ENCODE measurements around the gene IGSF8.
A peak's percentile ranks its signal among the peaks of the same experiment; 100 is the strongest.
"Not testable (repeated sequence)": the region's sequence is repeated elsewhere in the genome, so short reads cannot be mapped to it uniquely, and the experiment has no call there.

Gene IGSF8

DNA sequence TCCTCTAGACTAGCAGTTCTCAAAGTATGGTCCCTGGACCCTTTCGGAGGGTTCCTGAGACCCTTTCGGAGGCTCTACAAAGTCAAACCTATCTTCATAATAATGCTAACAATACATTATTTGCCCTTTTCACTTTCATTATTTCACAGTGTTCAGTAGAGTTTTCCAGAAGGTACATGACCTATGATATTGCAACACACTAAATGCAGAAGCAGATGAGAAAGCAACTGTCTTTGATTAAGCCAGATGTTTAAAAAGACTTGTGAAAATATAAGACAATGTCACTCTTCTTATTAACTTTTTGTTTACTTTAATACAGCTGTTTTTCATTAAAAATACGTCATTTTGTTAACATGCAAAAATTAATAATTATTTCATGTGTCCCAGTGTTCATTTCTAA, 34.3 kb downstream of the IGSF8 start:
- no peak for DNase-seq

DNA sequence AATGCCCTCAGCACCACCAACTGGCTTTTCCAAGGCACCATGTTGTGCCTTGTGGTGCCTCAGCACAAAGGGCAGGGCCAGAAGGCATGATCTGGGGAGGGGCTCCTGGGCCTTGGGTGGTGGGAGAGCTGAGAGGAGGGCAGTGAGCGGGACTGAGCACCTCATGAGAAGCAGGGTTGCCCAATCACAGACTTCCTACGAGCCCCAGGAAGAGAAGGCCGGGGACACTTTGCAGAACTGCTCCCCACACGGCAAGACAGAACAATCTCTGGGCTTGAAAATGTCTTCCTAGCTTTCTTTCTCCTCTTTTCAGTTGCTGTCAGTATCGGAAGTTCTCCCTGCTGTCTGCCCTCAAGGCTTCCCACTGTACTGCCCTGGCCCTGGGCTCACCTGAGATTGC, 35.2 kb downstream of the IGSF8 start:
- no peak for DNase-seq

DNA sequence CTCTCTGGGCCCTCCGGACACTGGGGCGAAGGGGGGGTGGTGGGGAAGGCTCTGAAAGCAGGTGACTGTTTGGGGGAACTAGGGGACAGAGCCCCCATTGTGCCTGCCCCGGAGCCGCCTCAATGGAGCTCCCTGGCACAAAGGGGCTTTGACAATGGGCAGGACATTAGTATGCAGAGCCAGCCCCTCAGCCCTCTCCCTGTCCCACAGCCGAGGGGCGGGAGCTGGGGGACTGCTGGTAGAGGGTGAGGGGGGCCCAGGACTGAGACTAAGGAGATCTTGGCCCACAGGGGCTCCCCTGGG, 36.2 kb downstream of the IGSF8 start:
- DNase-seq, result no peak

DNA sequence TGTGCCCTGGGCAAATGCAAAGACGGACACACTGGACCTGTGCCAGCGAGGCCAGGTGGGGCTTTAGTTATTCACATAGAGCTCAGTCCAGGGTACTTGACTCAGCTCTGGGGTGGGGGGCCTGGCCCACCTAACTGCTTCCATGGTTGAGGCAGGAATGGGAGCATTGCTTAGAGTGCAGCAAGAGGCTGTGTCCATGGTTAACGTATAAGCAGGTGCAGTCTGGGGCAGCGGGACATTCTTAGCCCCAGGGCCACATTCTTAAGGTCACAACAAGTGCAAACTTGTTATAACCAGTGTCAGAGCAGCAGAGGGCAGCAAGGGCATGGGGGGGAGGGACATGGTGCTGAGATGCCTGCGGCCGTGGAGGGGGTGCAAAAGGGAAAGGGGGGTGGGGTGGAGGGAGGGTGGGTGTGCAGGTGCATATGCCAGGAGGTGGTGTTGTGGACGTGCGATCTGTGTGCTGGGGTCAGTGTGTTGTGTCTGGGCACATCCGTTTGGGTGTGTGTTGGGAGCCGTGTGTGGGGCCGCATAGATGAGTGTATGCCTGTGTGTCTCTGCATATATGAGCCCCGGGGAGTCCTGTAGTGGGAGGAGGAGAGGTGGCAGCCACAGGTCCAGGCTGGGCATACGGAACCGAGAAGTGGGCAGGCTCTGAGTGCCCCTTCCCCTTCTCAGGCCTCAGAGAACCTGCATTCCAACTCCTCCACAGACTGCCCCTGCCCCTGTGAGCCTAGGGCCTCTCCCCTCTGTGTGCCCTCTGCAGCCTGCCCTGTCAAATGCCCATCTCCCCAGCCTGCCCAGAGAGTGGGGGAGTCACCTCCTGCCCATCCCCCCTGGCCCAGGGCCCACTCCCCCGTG, 36.8 kb downstream of the IGSF8 start:
- no peak for DNase-seq

DNA sequence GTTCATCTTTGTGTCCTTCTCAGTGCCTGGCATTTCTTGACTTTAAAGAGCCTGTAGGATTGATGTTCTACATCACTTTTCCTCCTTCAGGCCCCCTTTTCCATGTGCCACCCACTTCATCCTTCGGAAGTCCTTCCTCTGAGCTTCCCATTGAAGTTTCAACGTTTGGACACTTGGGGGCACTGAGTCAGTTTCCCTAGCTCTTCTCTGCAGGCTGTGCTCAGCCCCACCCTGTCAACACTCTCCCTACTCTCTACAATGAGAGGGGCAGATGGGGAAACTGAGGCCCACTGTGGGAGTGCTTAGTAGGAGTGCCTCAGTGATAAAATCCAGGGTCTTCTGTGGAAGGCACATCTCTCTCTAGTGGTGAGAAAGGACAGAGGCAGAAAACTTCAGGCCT, 40.3 kb downstream of the IGSF8 start:
- DNase-seq, result no peak

DNA sequence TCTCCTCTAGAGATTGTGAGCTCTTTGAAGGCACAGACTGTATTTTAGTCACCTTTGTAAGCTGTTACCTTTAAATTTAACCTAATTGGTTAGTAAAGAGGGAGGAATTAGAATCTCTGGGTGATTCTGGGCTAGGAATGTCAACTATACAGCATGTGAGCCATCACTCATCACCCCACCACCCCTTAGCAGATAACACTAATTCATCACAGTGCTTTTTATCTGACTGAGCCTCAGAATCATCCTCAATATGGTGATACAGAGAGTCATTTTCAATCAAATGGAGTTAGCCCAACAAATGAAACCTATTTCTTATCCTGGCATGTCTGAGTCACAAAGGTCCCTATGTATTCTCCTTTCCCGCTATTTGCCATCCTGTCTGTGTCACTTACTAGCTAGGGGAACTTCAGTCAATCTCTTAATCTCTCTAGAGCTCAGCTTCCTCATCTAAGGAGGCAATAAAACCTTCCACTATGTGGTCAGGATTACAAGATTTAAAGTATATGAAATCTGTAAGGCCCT, 41.7 kb downstream of the IGSF8 start:
- no peak for DNase-seq

DNA sequence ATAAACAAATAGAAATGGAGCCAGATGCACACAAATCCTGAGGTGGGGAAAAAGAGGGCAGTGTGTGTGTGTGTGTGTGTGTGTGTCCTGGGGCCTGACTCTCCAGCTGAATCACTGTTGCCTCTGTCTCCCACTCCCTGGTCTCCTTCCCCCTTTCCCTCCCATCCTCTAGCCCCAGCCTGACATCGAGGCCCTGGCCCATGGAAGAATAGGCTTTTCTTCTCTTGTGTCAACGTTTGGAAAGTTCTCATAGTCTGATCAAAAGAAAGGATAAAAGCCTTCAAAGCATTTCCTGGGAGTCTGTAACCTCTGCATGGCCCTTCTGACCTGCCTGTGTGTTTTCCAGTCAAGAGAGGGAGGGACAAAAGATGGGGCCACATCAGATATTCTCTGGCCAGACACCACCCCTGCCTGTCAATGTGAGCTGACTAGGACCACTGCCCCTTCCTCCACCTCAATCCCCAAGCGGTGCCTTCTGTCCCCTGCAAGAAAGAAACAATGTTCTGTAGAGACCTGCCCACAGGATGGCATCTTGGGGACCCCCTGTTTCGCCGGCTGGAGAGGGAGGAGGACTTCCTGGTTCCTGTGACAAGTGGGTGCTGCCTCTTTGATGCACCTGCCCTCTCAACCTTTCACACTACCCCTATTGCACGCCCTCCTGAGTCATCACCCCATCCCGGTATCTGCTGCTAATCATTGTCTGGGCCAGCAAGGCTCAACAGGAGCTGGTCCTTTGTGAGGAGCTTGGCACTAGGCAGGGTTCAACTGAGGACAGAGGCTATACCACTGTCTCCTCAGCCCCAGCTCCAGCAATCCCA, 44.7 kb downstream of the IGSF8 start:
- DNase-seq, result no peak

DNA sequence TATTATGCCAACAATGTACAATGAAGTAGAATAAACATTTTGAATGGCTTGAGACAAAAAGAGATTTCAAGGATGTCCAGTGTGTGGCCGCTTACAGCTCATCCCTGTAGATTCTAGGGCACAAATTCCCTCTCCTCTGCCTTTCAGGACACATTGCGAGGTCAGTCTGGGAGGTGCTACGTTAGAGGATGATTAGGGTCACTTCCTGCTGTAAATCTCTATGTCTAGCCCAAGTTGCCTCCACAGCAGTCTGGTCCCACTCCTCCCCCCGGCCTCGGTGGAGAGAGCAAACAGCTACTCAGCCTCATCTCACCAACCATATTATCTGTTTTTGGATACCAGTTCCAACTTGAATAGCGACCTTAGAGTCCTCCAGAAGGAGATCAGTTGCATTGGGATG, 45.5 kb downstream of the IGSF8 start:
- DNase-seq, result no peak

DNA sequence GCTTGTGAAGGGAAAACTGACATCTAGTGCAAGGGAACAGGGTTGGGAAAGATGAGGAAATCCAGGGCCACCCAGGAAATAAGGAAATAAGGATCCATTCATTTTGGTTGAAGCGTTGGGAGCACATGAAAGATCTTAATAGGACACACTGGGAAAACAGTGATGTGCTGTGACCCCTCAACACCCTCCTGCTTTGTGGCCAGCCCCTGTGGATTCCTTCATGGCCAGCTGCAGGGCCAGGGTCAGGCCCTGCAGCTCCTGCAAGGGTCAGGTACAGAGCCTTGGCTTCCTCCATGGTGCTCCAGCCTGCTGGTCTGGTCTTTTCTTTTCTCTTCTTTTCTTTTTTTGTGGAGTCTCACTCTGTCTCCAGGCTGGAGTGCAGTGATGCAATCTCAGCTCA, 47.8 kb downstream of the IGSF8 start:
- DNase-seq, result no peak

DNA sequence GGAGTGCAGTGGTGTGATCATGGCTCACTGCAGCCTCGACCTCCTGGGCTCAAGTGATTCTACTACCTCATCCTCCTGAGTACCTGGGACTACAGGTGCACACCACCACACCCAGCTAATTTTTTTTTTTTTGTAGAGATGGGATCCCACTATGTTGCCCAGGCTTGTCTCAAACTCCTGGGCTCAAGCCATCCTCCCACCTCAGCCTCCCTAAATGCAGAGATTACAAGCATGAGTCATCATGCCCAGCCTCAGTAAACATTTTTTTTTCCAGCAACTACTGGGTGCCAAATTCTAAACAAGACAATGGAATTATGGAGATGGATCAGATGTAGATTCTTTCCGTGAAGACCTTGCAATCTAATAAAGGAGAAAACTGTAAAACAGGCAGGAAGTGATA, 48.2 kb downstream of the IGSF8 start:
- not testable (repeated sequence) for DNase-seq

DNA sequence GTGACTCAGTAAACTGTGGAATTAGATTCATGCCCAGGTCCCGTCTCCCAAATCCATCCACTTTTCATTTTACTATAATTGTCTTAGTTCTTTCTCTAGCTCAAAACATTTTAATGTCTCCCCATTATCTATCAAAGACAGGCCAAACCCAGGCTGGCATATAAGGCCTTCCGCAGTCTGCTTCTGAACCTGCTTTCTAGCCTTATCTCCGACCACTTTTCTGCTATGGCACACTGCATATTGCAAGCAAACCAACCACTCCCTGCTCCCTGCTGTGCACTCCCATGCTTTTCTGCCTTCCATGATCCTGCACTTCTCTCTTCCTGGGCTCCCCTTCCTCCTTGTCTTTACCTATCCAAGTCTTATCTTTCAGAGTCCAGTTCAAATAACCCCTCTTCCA, 49.3 kb downstream of the IGSF8 start:
- DNase-seq, result no peak

DNA sequence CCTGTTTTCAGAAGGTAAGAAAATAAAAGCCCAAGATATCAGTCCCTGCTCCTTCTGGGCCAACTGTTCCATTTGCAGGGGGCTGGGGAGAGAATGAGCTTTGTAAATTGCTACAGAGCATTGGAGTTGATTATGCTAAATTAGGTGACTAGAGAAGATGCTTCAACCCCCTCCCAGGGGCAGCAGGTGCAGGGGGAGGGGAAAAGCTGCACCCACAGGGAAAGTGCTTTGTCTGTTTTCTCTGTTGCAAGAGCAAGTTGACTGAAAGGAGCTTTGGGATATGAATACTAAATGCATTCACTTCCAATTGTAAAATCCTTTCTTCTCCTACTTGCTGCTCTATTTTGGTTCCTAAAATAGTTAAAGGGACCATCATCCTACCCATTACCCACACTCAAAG, 50.1 kb downstream of the IGSF8 start:
- DNase-seq, result no peak

DNA sequence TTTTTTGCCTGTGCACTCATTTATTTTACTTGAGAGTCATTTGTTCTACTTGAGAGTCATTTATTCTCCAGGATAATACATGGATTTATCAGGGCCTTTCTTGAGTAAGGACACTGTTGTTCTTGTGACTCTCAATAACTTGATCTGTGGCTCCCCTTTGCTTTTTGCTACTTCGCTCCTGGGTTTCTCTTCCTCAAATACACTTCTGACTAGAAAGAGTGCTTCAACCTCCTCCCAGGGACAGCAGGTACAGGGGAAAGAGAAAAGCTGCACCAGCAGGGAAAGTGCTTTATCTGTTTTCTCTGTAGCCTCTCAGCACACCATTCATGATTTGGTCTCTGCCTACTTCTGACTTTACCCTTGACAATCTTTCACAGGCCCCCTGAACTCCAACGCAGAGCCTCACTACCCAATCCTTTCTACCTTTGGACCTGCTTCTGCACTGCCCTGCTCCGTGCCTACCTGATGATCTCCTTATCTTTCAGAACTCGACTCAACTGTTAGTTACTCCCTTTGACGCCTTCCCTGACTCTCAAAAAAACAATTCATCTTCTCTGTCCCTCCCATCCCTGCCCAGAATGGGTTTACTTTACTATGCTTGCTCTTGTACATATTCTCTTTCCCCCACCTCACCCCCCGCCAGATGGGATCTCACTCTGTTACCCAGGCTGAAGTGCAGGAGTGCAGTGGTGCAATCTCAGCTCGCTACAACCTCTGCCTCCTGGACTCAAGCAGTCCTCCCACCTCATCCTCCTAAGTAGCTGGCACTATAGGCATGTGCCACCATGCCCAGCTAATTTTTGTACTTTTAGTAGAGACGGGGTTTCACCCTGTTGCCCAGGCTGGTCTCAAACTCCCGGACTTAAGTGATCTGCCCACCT, 51.1 kb downstream of the IGSF8 start:
- no peak for DNase-seq

DNA sequence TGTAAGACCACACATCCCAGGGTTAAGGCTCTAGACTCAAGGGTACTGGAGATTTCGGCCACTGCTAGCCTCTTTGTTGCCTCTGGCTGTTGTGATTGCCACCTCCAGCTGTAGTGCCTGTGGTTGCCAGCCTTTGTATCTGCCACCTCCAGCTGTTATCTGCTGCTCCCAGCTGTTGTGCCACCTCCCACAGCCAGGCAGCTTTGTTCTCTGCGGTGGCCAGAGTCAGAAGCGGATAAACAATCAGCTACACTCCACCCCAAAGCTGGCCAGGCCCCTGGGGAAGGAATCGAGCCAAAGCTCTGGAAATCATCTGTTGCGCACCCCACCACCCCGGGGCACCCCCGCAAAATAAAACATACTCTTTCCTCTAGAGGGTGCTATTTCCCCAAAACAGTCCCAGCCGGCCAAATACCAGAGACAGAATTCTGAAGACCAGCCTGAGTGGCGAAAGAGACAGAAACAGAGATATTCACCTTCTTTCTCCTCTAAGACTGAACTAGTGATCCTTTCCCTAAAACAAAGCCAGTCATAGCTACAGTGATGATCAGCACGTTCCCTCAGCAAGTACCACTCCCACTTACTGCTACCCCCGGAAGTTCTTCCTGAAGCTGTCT, 51.8 kb downstream of the IGSF8 start:
- DNase-seq, result peak; percentile 35 to 39

DNA sequence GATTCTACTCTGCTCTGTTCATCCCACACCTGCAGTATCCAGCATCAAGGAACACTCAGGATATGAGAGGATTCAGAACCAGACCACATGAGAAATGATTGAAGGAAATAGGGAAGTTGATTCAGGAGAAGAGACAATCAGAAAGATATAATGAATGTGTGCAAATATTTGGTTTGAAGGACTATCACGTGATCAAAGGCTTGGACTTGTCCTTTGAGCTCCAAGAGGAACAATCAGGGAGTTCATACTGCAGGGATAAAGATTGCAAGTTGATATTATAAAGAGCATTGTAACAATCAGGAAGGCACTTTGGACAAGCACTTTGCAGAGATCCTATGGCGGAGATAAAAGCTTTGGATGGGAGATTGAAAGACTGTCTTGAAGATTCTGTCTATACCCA, 52.8 kb downstream of the IGSF8 start:
- no peak for DNase-seq

DNA sequence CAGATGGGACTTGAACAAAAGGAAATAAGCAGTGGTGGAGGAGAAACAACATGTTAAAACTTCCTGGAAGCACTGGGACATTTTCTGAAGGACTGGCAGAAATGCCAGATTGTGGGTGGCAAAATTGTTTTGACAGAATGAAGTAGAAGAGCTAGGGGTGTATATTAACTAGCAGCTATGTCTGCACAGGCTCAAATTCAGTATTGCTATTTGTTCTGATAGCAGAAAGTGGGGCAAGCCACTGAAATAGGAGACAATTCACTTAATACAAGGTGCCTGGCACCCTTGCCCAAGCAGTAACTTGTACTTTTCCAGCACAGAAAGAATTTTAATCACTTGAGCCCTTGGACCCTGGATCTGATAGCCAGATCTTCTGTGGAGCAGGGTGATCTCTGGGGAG, 54.9 kb downstream of the IGSF8 start:
- DNase-seq, result no peak

All from stimulated activated CD4-positive, alpha-beta T cell treated with anti-CD3 and anti-CD28 coated beads, Interleukin-2, amount 100 ng/mL, for 24 hours (primary cell).